AG09309 (cell line): ENCODE results near the gene DSC1.

Source experiments
- DNase-seq: peaks from one replicate; pipeline ENCODE4 v3.0.0-alpha.2; 2010; ENCODE audit warnings: low read depth
- H3K4me3 ChIP-seq: 2 replicates; pipeline ENCODE4 v1.5.1; 2011; ENCODE audit warnings: mild to moderate bottlenecking, low read depth, low read length, moderate library complexity; ENCODE audit not compliant: control insufficient read depth
- CTCF ChIP-seq: IDR thresholded peaks from 2 replicates; pipeline ENCODE4 v1.5.1; 2011; ENCODE audit warnings: mild to moderate bottlenecking, low read depth, low read length, inconsistent platforms; ENCODE audit not compliant: insufficient read depth, control insufficient read depth; ENCODE audit errors: missing control alignments

The DSC1 gene, protein sequence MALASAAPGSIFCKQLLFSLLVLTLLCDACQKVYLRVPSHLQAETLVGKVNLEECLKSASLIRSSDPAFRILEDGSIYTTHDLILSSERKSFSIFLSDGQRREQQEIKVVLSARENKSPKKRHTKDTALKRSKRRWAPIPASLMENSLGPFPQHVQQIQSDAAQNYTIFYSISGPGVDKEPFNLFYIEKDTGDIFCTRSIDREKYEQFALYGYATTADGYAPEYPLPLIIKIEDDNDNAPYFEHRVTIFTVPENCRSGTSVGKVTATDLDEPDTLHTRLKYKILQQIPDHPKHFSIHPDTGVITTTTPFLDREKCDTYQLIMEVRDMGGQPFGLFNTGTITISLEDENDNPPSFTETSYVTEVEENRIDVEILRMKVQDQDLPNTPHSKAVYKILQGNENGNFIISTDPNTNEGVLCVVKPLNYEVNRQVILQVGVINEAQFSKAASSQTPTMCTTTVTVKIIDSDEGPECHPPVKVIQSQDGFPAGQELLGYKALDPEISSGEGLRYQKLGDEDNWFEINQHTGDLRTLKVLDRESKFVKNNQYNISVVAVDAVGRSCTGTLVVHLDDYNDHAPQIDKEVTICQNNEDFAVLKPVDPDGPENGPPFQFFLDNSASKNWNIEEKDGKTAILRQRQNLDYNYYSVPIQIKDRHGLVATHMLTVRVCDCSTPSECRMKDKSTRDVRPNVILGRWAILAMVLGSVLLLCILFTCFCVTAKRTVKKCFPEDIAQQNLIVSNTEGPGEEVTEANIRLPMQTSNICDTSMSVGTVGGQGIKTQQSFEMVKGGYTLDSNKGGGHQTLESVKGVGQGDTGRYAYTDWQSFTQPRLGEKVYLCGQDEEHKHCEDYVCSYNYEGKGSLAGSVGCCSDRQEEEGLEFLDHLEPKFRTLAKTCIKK

GRCh38 chr18:31162825-31163435 is at the start of gene DSC1:
Gene DSC1 (minus strand): TSS chr18:31162856. CDS start chr18:31162594, 262 bp downstream.
- DNase-seq: no peak
- no peak within 1 kb of the TSS for H3K4me3 ChIP-seq
- no peak for TF ChIP-seq CTCF

DNA sequence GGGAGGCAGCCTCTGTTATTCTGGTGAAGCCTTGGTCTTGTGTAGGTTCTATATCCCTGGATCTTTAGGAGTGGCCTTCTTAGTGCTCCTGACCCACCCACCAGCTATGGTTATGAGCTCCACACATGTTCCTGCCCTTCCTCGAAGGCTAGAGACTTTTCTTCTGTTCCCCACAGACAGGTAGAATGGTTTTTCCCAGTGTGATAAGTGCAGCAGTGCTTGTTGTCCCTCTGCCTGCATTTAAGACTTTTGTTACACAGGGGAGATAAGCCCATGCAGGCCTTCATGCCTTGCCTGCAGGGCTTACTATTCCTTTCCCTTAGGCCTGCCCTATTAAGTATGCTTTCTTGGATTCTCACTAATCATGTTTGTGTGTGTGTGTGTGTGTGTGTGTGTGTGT is 48.4 kb upstream of the DSC1 start:
- H3K4me3 ChIP-seq: no peak overlapping the region
- DNase-seq: no peak
- TF ChIP-seq CTCF: no peak

GRCh38 chr18:31209041-31209440 is 46.4 kb upstream of the DSC1 start:
- TF ChIP-seq CTCF: no peak
- DNase-seq: no peak

GRCh38 chr18:31207391-31207790 is 44.7 kb upstream of the DSC1 start:
- no peak for DNase-seq
- no peak overlapping the region for H3K4me3 ChIP-seq
- no peak for TF ChIP-seq CTCF

More at GRCh38 chr18:31209041-31209440, 46.4 kb upstream of the DSC1 start:
- H3K4me3 ChIP-seq: no peak overlapping the region

DNA sequence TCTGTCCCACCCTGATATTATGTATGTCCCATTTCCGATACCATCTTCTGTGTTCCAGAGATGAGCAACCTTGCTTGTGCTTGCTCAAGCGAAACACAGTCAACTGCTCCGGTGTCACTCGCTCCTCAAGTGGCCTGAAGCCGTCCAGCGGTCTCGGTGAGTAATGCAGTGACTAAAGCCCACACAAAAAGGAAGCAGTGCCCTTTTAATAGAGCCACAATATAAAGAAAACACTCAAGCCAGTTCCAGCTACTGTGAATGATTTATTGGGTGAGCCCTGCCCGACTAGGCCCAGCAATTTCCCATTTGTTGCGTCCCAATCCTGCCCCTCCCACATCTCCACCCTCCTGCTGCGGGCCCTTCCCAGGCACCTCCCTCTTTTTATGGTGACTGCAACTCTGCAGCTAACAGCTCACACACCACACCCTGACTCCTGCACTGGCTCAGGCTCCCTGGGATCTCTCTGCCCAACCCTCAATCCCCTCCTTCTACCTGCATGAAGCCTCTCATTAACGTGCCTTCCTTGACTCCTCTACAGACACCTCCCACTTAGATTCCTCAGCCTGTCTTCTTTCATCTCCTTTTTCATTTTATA is 44.2 kb upstream of the DSC1 start:
- TF ChIP-seq CTCF: no peak
- H3K4me3 ChIP-seq: no peak overlapping the region
- DNase-seq: no peak

GRCh38 chr18:31206071-31206470 is 43.4 kb upstream of the DSC1 start:
- TF ChIP-seq CTCF: no peak
- no peak for DNase-seq
- no peak overlapping the region for H3K4me3 ChIP-seq
